GM23248 (cell line): ENCODE results near the gene PUM1.

Experiments used
- EZH2 ChIP-seq: fragments of 200-600 bp; sonication (generic); IDR thresholded peaks from 2 replicates; pipeline ENCODE4 v1.6.1; 2018; ENCODE audit warnings: antibody characterized with exemption, mild to moderate bottlenecking; ENCODE audit not compliant: insufficient read depth, poor library complexity, severe bottlenecking
- EZH2phosphoT487 ChIP-seq: fragments of 200-600 bp; sonication (generic); IDR thresholded peaks from 2 replicates; pipeline ENCODE4 v1.6.1; 2018; ENCODE audit warnings: antibody characterized with exemption, moderate library complexity, mild to moderate bottlenecking, low read depth; ENCODE audit not compliant: insufficient read depth

- no peak for TF ChIP-seq EZH2
- no peak for TF ChIP-seq EZH2phosphoT487
These were observed 25.5 kb downstream of the PUM1 start for GRCh38 chr1:31040038-31040437.
